ENCODE measurements around the gene GPN1.
"Not testable (repeated sequence)": the region's sequence is repeated elsewhere in the genome, so short reads cannot be mapped to it uniquely, and the experiment has no call there.

The GPN1 gene

GRCh38 chr2:27672723-27673486 lies 44.1 kb downstream of the GPN1 start:
- no peak for DNase-seq

GRCh38 chr2:27680571-27680970 lies 51.7 kb downstream of the GPN1 start:
- no peak for DNase-seq

GRCh38 chr2:27681841-27682240 lies 53.0 kb downstream of the GPN1 start:
- no peak for DNase-seq

- DNase-seq = not testable (repeated sequence)
Measured at GRCh38 chr2:27682334-27682771, 53.5 kb downstream of the GPN1 start.

- DNase-seq = peak; percentile 60
Measured at GRCh38 chr2:27683390-27684071, 54.7 kb downstream of the GPN1 start.

- DNase-seq = not testable (repeated sequence)
Measured at GRCh38 chr2:27685006-27685405, 56.2 kb downstream of the GPN1 start.

GRCh38 chr2:27685577-27685976 lies 56.7 kb downstream of the GPN1 start:
- DNase-seq = no peak

- no peak for DNase-seq
Measured at GRCh38 chr2:27687232-27687631, 58.4 kb downstream of the GPN1 start.

GRCh38 chr2:27689424-27689823 lies 60.6 kb downstream of the GPN1 start:
- DNase-seq = no peak

GRCh38 chr2:27690052-27690451 lies 61.2 kb downstream of the GPN1 start:
- DNase-seq = no peak

GRCh38 chr2:27697660-27698059 lies 68.8 kb downstream of the GPN1 start:
- no peak for DNase-seq

Measured in left hindlimb (tissue), 1 donor.